Measurements from ENCODE around the gene PLXNC1.

PLXNC1 gene

GRCh38 chr12:94147991-94148738 is at the start of gene PLXNC1:
TSS of gene PLXNC1 (plus strand) at chr12:94148577. CDS start at chr12:94148972, 395 bp downstream.
- peak; percentile 75 for DNase-seq

GRCh38 chr12:94099191-94099590 is 49.2 kb upstream of the PLXNC1 start:
- no peak for DNase-seq

DNA sequence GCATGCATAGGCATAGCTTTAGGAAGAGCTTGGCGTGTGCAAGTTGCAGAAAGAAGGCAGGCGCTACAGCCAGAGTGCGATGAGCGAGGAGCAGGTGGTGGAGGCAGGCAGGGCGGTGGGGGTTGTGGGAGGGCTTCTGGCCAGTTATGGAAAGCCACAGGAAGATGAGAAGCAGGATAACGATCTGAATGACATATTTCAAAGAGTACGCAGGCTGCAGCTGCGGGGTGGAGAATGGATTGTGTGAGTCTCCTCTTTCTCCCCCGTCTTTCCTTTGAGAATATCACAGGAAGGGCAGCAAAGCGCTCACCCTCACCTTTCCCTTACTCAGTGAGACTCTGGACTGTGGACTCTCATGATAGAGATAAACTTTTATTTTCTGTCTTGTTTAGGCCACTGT is 48.7 kb upstream of the PLXNC1 start:
- no peak for DNase-seq

GRCh38 chr12:94100211-94100627 is 48.2 kb upstream of the PLXNC1 start:
- peak; percentile 33 for DNase-seq

GRCh38 chr12:94100990-94101737 is 47.2 kb upstream of the PLXNC1 start:
- peak; percentile 86 for DNase-seq

GRCh38 chr12:94101738-94102660 is 46.4 kb upstream of the PLXNC1 start:
- DNase-seq, result peak; percentile 89

- DNase-seq, result no peak
These were observed 44.4 kb upstream of the PLXNC1 start for GRCh38 chr12:94103986-94104385.

GRCh38 chr12:94107910-94108309 is 40.5 kb upstream of the PLXNC1 start:
- DNase-seq, result no peak

- DNase-seq, result peak; percentile 76
These were observed 39.2 kb upstream of the PLXNC1 start for GRCh38 chr12:94109160-94109559.

- DNase-seq, result no peak
These were observed 38.1 kb upstream of the PLXNC1 start for GRCh38 chr12:94110258-94110657.

DNA sequence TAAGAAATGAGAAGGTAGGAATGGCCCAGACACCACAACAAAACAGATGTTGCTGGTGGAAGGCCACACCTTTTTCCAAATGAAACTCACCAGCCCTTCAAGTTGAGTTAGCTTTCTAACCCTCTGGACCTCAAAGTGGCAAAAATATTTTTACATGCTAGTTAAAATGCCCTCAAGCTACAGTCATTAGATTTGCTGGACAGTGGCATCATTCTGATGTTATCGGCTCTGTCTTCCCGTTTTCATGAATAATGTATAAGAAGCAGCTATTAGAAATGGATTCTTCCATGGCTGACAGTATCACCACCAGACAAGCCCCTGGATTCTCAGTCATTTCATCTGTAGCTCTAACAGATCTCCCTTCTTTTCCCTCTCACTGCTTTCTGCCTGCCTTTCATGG is 37.1 kb upstream of the PLXNC1 start:
- DNase-seq, result no peak

DNA sequence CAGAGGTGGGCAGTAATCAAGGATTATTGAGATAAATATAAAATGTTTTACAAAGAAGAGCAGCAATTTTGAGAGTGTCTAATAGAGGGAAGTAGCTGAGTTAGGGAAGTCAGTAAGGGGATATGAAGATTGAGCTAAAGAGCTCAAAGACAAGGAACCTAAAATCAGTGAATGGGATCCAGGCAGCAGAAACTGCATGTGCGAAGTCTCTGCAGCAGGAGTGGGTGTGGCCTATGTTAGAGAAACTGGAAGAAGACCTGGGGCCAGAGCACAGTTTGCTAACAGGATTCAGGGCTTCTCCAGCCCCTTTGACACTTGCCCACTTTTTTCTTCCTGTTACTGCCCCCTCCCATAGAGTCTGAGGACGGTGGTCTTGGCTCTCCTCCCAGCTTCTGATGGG is 36.3 kb upstream of the PLXNC1 start:
- DNase-seq, result no peak

- DNase-seq, result no peak
These were observed 34.2 kb upstream of the PLXNC1 start for GRCh38 chr12:94114166-94114565.

- no peak for DNase-seq
These were observed 32.2 kb upstream of the PLXNC1 start for GRCh38 chr12:94116191-94116590.

DNA sequence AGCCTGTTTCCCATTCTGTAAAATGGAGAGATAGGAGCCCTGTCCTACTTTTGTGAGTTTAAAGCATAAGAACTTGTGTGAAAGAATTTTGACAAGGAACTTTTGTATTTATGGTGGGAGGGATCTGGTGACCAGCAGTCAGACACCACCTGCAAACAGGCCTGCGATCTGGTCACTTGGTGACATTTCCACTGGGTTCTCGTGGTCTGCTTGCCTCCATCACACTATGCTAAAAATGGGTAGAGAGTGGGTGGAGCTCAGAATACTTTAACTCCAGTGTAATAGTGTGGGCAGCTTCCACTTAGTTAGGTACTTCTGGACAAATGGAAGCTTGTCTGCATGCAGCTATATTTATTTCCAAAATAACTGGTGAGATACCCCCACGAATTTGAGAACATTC is 26.5 kb upstream of the PLXNC1 start:
- no peak for DNase-seq

GRCh38 chr12:94122591-94122990 is 25.8 kb upstream of the PLXNC1 start:
- DNase-seq, result no peak

DNA sequence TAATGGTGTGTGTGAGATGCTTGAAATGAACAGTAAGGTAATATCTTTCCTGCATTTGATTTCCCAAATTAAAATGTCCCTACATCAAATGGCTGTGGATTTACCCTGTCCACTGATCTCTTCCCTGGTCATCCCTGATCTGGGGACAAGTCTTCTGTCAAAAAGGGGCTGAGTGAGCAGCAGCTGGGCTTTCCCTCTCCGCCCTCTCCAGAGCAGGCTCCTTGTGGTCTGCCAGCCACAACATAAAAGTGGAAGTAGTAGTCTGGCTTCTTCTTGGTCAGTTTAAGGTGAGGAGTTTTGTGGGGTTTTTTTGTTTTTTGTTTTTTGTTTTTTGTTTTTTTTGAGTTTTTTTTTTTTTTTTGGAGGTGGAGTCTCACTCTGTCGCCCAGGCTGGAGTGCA is 25.2 kb upstream of the PLXNC1 start:
- no peak for DNase-seq

DNA sequence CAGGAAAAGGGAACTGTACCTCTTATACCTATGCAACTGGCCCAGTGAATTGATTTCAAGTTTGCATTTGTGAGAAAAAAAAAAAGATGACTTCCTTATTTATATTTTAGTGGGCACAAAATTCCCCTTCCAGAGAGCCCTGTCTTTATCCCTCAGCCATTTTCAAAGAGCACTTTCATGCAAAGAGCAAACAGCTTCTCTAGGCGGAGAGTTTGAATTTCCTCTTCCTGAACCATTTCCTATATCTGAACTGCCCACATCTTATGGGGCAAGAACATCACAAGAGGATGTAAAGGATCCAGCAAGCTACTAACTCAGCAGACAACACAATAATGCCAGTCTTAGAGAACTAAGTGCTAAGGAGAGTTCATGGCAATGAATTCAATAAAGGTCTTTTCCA is 22.3 kb upstream of the PLXNC1 start:
- DNase-seq, result no peak

- no peak for DNase-seq
These were observed 20.9 kb upstream of the PLXNC1 start for GRCh38 chr12:94127239-94128131.

DNA sequence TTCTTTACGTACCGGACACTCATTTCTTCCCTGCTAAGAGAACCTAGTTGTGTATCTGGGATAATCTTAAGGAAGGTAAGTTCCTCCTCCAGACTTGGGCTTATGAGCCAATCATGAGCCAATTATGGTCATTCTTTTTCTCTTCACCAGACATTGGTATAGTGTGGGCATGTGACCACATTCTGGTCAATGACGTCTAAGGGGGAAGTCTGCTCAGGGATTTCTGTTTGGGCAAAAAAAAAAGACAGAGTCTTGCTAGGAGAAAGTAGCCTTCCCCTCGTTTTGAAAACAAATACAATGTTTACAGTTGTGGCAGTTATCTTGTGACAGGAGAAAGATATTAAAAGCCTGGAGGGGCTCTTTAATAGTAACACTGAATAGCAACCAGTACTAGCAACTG is 20.1 kb upstream of the PLXNC1 start:
- DNase-seq, result no peak

DNA sequence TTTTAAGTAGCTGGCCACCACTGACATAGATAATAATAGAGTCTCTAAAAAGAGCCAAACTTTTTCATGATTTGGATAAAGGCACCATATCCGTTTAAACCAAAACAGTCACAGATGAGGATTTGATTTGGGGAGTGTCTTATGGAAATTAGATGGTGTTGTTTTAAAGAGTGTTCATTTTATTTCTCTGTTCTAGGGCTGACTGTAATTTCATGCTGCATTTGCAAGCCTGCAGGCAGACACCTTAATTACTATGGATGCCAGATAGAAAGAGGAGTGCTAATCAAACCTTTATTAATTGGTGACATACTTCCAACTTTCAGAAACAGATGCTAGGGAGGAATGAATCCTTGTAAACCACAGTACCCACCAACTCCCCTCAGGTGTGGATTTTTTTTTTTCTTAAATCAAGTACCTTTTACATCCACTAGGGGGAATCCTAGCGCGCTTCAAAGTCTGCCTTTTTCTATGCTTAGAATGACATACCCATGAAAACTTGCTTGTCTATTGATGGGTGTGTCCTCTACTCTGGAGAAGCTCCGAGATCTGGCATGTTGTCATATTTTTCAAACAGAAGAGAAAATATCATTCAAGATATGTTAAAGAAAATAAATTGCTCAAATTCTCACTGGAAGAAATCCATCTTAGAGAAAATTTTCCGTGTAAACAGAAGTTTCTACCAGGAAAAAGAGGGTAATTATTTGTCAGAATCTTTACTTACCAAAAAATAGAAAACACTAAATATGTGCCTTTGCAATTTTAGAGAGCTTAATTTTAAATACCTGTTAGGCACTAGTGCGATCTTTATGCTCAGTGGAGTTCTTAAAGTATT is 14.2 kb upstream of the PLXNC1 start:
- peak; percentile 34 for DNase-seq

All from stimulated activated CD8-positive, alpha-beta memory T cell treated with anti-CD3 and anti-CD28 coated beads, Interleukin-4, amount 100 ng/mL, for 48 hours (primary cell).